ENCODE data around the gene CDK2AP2.
"Not testable (repeated sequence)": the region's sequence is repeated elsewhere in the genome, so short reads cannot be mapped to it uniquely, and the experiment has no call there.

Gene CDK2AP2, protein sequence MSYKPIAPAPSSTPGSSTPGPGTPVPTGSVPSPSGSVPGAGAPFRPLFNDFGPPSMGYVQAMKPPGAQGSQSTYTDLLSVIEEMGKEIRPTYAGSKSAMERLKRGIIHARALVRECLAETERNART

DNA sequence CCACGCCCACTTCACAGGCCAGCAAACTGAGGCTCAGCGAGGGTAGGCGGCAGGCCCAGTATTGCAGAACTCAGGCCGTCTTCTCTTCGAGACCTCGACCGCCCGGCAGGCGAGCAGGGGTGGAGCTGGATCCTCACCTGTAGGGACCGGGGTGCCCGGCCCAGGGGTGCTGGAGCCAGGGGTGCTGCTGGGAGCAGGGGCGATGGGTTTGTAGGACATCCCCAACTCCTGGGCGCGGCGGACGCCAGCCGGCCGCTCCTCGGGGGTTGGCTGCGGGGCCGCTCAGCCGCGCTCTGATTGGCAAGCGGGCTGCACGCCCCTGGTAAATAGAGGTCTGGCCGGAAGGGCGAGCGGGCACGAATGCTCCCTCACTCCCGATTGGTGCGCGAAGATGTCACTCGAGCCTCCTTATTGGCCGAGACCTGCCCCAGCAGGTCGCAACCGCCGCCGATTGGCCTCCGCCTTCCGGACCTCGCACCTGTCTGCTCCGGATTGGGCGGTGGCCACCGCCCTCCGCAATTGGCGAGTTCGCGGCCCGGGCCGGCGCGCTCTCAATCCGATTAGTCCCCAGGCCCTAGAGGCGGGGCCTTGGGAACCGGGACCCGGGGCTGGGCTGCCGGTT is at the start of gene CDK2AP2:
CDK2AP2 (minus strand) TSS at position 299 of the 622 bp plus-strand sequence; CDS start at position 219, 80 bp downstream.
- no peaks in the 10 kb centered on the region for H3K9me3 Mint-ChIP-seq
- DNase-seq (ENCODE audit: low spot score in 2 of 2) (peak; percentile 90 to 92), ATAC-seq (ENCODE audit: low read depth) (peak; percentile 70)
- peaks cover 25% of the 10 kb centered on the region for H3K4me1 Mint-ChIP-seq
- H3K27me3 Mint-ChIP-seq, result peaks cover 2% of the 10 kb centered on the region
- peaks cover under 1% of the 10 kb centered on the region for H3K36me3 Mint-ChIP-seq
- peak within 1 kb of the TSS; percentile 70 for H3K4me3 Mint-ChIP-seq
- H3K27ac Mint-ChIP-seq, result peak within 1 kb of the TSS; percentile 97

DNA sequence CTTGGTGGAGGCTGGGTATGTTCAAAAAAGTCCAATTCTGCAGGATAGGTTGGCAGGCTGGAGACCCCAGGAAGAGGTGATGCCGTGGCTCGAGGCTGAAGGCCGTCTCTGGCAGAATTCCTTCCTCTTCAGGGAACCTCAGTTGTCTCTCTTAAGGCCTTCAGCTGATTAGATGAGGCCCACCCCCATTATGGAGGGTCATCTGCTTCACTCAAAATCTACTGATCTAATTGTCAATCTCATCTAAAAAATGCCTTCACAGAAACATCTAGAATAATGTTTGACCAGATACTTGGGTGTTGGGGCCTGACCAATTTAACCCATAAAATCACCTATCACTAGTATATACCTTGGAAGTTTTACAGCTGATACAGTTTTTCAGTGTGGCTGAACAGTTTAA is 48.3 kb upstream of the CDK2AP2 start:
- Mint-ChIP-seq H3K27ac (no peak overlapping the region), H3K4me1 (peaks cover 6% of the 10 kb centered on the region), H3K9me3 (peaks cover 5% of the 10 kb centered on the region), H3K4me3 (no peak overlapping the region), H3K36me3 (no peaks in the 10 kb centered on the region), H3K27me3 (peaks cover 6% of the 10 kb centered on the region)
- ATAC-seq (ENCODE audit: low read depth) (no peak), DNase-seq (ENCODE audit: low spot score in 2 of 2) (no peak)

- not testable (repeated sequence) for DNase-seq (ENCODE audit: low spot score in 2 of 2)
Measured at GRCh38 chr11:67551697-67552096, 43.7 kb upstream of the CDK2AP2 start.

GRCh38 chr11:67551127-67551526 is 43.2 kb upstream of the CDK2AP2 start:
- ATAC-seq (ENCODE audit: low read depth) (no peak), DNase-seq (ENCODE audit: low spot score in 2 of 2) (no peak)
- H3K27me3 Mint-ChIP-seq, result peaks cover 7% of the 10 kb centered on the region
- no peak overlapping the region for H3K4me3 Mint-ChIP-seq
- peaks cover 10% of the 10 kb centered on the region for H3K9me3 Mint-ChIP-seq
- H3K36me3 Mint-ChIP-seq, result peaks cover 8% of the 10 kb centered on the region
- H3K4me1 Mint-ChIP-seq, result no peaks in the 10 kb centered on the region
- H3K27ac Mint-ChIP-seq, result no peak overlapping the region

More at GRCh38 chr11:67551697-67552096, 43.7 kb upstream of the CDK2AP2 start:
- not testable (repeated sequence) for H3K4me1 Mint-ChIP-seq; H3K4me3 Mint-ChIP-seq; H3K27me3 Mint-ChIP-seq; H3K36me3 Mint-ChIP-seq; ATAC-seq (ENCODE audit: low read depth); H3K27ac Mint-ChIP-seq
- peaks cover 10% of the 10 kb centered on the region for H3K9me3 Mint-ChIP-seq

GRCh38 chr11:67548555-67549110 is 40.7 kb upstream of the CDK2AP2 start:
- no peak for DNase-seq (ENCODE audit: low spot score in 2 of 2)
- Mint-ChIP-seq H3K27ac (no peak overlapping the region), H3K4me3 (no peak overlapping the region), H3K36me3 (peaks cover 8% of the 10 kb centered on the region), H3K4me1 (no peaks in the 10 kb centered on the region), H3K27me3 (peaks cover 10% of the 10 kb centered on the region), H3K9me3 (peaks cover 10% of the 10 kb centered on the region)
- ATAC-seq (ENCODE audit: low read depth), result no peak

- H3K27me3 Mint-ChIP-seq, H3K36me3 Mint-ChIP-seq: not testable (repeated sequence)
Measured at GRCh38 chr11:67548112-67548511, 40.1 kb upstream of the CDK2AP2 start.

DNA sequence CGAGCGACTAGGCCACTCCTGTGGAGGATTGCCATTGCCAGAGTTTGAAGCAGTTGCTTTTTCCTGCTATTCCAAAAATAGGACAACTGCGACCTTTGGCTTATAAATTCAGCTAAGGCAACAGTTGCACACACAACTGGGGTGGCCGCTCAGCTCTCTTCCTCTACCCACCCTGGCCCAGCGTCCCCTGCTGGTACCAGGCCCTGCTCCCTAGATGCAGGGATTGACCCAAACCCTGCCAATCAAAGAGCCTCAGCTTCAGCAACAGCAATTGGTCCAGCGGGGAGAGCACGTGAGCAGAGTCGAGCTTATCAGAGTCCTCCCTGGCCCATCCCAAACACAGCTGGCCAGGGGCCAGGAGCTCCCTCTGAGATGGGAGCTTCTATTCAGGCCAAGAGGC is 37.3 kb upstream of the CDK2AP2 start:
- peaks cover 2% of the 10 kb centered on the region for H3K36me3 Mint-ChIP-seq
- no peak overlapping the region for H3K27ac Mint-ChIP-seq
- H3K9me3 Mint-ChIP-seq, result no peaks in the 10 kb centered on the region
- no peak overlapping the region for H3K4me3 Mint-ChIP-seq
- no peaks in the 10 kb centered on the region for H3K4me1 Mint-ChIP-seq
- peaks cover 10% of the 10 kb centered on the region for H3K27me3 Mint-ChIP-seq
- DNase-seq (ENCODE audit: low spot score in 2 of 2), result no peak
- no peak for ATAC-seq (ENCODE audit: low read depth)

More at GRCh38 chr11:67548112-67548511, 40.1 kb upstream of the CDK2AP2 start:
- not testable (repeated sequence) for ATAC-seq (ENCODE audit: low read depth); H3K27ac Mint-ChIP-seq; H3K4me3 Mint-ChIP-seq; H3K4me1 Mint-ChIP-seq; DNase-seq (ENCODE audit: low spot score in 2 of 2)
- H3K9me3 Mint-ChIP-seq, result peaks cover 10% of the 10 kb centered on the region

DNA sequence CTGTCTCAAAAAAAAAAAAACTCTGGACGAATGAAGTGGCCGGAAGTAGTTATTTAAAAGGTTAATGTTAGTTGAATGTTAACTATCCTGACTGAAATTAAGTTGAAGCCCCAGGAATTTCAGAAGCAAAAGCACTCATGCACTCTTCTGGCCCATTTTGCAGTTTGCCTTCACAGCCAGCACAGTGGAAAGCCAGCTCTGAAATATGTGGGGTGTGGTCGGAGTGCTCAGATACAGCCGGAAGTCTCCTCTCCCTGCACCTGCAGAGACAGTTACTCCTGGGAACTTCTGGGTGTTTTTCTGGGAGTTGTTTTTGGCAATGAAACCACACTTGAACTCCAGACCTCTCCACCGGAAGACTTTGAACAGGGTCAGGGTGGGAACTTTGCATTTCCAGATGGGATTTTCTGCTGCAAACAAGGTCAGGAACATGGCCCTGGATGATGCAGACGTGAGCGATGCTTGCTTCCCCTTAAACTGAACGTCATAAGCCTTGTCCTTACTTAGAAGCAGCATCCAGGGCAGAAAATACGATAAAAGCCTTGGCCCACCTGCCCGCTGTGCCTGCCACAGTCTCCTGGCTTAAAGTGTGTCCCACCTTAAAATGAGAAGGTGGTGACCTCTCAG is 36.8 kb upstream of the CDK2AP2 start:
- no peak overlapping the region for H3K27ac Mint-ChIP-seq
- no peak for DNase-seq (ENCODE audit: low spot score in 2 of 2)
- no peaks in the 10 kb centered on the region for H3K9me3 Mint-ChIP-seq
- no peaks in the 10 kb centered on the region for H3K4me1 Mint-ChIP-seq
- H3K36me3 Mint-ChIP-seq, result no peaks in the 10 kb centered on the region
- H3K4me3 Mint-ChIP-seq, result no peak overlapping the region
- peaks cover 8% of the 10 kb centered on the region for H3K27me3 Mint-ChIP-seq
- ATAC-seq (ENCODE audit: low read depth), result no peak

DNA sequence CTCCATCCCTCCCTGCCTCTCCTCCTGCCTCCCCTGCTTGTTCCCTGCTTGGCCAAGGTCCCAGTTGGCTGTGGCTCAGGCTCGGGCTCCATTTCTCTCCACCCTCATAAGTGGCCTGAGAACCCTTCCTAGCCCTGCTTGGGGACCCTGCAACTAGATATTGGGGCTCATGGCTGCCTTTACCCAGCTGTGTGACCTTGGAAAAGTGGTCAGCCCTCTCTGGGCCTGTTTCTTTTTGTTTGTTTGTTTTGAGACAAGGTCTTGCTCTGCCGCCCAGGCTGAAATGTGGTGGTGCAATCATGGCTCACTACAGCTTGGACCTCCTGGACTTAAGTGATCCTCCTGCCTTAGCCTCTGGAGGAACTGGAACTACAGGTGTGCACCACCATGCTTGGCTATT is 35.6 kb upstream of the CDK2AP2 start:
- Mint-ChIP-seq H3K27me3 (peaks cover 8% of the 10 kb centered on the region), H3K36me3 (no peaks in the 10 kb centered on the region), H3K27ac (no peak overlapping the region), H3K4me1 (no peaks in the 10 kb centered on the region), H3K4me3 (no peak overlapping the region), H3K9me3 (no peaks in the 10 kb centered on the region)
- ATAC-seq (ENCODE audit: low read depth) (no peak), DNase-seq (ENCODE audit: low spot score in 2 of 2) (no peak)

DNA sequence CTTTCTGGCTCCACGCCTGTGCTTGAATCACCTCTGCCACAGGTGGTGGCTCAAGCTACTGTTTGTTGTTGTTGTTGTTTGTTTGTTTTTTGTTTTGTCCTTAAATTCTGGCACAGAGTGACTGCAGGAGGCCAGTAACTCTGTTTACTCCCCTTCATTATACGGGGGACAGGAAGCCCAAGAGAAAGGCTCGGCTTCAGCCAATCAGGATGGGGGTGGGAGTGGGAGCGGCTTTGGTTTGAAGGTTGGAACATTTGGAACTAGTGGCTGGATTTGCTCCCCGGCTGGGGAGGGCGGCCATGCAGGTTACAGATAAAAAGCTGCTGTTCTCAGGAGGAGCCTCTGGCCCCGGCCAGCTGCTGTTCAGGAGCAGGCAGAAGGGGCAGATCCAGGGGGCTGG is 35.0 kb upstream of the CDK2AP2 start:
- peaks cover 13% of the 10 kb centered on the region for H3K27me3 Mint-ChIP-seq
- DNase-seq (ENCODE audit: low spot score in 2 of 2) (no peak), ATAC-seq (ENCODE audit: low read depth) (no peak)
- H3K27ac Mint-ChIP-seq, result no peak overlapping the region
- H3K9me3 Mint-ChIP-seq, result no peaks in the 10 kb centered on the region
- H3K36me3 Mint-ChIP-seq, result no peaks in the 10 kb centered on the region
- H3K4me3 Mint-ChIP-seq, result no peak overlapping the region
- no peaks in the 10 kb centered on the region for H3K4me1 Mint-ChIP-seq

DNA sequence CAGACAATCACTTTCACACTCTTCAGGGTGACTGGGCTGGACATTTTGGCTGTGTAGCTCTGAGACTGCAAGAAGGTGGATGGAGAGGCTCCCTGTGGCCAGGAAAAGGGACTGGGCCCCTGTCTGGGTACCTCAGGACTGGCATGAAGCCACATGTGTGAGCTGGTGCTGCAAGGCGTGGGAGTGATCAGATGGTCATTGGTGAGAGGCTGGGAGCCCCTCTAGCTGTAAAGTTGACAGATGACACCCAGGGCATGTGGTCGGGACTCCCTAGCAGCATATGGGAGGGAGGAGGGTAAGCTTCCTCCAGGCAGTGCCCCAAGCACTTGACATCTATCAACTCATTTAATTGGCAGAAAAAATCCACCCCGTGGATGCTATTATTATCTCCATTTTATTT is 34.2 kb upstream of the CDK2AP2 start:
- Mint-ChIP-seq H3K4me1 (no peaks in the 10 kb centered on the region), H3K27ac (no peak overlapping the region), H3K4me3 (no peak overlapping the region), H3K27me3 (peaks cover 14% of the 10 kb centered on the region), H3K9me3 (no peaks in the 10 kb centered on the region), H3K36me3 (no peaks in the 10 kb centered on the region)
- no peak for DNase-seq (ENCODE audit: low spot score in 2 of 2)
- no peak for ATAC-seq (ENCODE audit: low read depth)

DNA sequence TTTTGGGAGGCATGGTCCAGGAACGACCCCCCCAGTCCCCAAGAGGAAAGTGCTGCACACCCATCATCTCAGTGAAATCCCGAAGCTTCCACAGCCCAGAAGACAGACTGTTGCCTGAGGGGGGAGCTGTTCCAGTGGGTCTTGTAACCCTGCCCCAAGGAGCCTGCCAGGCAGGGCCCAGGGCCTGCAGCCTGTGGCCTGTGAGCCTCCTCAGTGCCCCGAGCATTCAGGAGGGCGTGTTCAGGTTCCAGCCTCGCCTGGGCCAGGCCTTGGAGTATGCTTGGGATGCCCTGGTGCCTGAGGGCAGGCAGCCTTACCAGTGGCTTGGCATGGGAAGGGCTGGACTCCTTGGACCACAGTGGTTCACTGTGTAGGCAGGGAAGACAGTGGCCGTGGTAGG is 33.2 kb upstream of the CDK2AP2 start:
- H3K27me3 Mint-ChIP-seq, result peaks cover 9% of the 10 kb centered on the region
- ATAC-seq (ENCODE audit: low read depth) (no peak), DNase-seq (ENCODE audit: low spot score in 2 of 2) (no peak)
- no peaks in the 10 kb centered on the region for H3K4me1 Mint-ChIP-seq
- no peak overlapping the region for H3K27ac Mint-ChIP-seq
- no peaks in the 10 kb centered on the region for H3K36me3 Mint-ChIP-seq
- H3K9me3 Mint-ChIP-seq, result no peaks in the 10 kb centered on the region
- no peak overlapping the region for H3K4me3 Mint-ChIP-seq

DNA sequence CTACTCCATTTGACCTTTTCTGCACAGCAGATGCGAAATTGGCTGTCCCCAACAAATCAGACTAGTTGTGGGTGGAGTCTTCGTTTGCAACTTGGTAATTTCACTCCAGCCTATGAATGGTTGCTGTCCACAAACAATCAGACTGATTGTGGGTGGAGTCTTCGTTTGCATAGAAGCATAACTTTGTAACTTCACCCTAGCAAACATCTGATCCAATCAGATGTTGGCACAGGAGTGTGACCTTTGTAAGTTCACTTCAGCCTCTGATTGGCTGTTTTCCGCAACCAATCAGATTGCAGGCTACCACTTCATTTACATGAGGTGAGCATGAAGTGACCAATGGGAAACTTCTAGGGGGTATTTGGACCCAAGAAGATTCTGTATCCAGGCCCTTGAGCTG is 31.6 kb upstream of the CDK2AP2 start:
- Mint-ChIP-seq H3K9me3 (peaks cover 1% of the 10 kb centered on the region), H3K27ac (no peak overlapping the region), H3K4me1 (no peaks in the 10 kb centered on the region), H3K27me3 (peaks cover 6% of the 10 kb centered on the region), H3K4me3 (no peak overlapping the region), H3K36me3 (no peaks in the 10 kb centered on the region)
- DNase-seq (ENCODE audit: low spot score in 2 of 2), result no peak
- no peak for ATAC-seq (ENCODE audit: low read depth)

- DNase-seq (ENCODE audit: low spot score in 2 of 2) (no peak), ATAC-seq (ENCODE audit: low read depth) (no peak)
- Mint-ChIP-seq H3K27me3 (peaks cover 6% of the 10 kb centered on the region), H3K9me3 (peaks cover 5% of the 10 kb centered on the region), H3K4me3 (no peak overlapping the region), H3K4me1 (no peaks in the 10 kb centered on the region), H3K36me3 (no peaks in the 10 kb centered on the region), H3K27ac (no peak overlapping the region)
Measured at GRCh38 chr11:67538823-67539505, 31.0 kb upstream of the CDK2AP2 start.
